Upper lobe of right lung (tissue), 1 donor: ENCODE results near the gene DUOXA1. TPM values are rescaled to one million over a fixed set of nuclear protein-coding genes. Genes with fewer than 3 reads are reported as not detected.

Source experiments
- ATAC-seq: fragments of 200-7000 bp; cut with Tn5 transposase; one replicate; pipeline ENCODE4 v1.9.1; 2020; ENCODE audit warnings: mild to moderate bottlenecking, moderate library complexity
- DNase-seq: peaks from one replicate; pipeline ENCODE4 v3.0.0-alpha.2; 2020
- H3K27ac ChIP-seq: fragments of 200-600 bp; one replicate; pipeline ENCODE4 v1.8.0; 2022
- H3K27me3 ChIP-seq: fragments of 200-600 bp; one replicate; pipeline ENCODE4 v1.8.0; 2022; ENCODE audit warnings: mild to moderate bottlenecking
- H3K36me3 ChIP-seq: fragments of 200-600 bp; one replicate; pipeline ENCODE4 v1.8.0; 2022
- H3K4me1 ChIP-seq: fragments of 200-600 bp; one replicate; pipeline ENCODE4 v1.8.0; 2022
- H3K4me3 ChIP-seq: fragments of 200-600 bp; one replicate; pipeline ENCODE4 v1.8.0; 2022; ENCODE audit warnings: mild to moderate bottlenecking
- H3K9me3 ChIP-seq: fragments of 200-600 bp; one replicate; pipeline ENCODE4 v1.8.0; 2022
- intact Hi-C: fragments of 100-400 bp; cut with DNase I; formaldehyde crosslinking; loops from one replicate; pipeline ENCODE4 v1.11.0; 2022
- total RNA-seq: library from RNA; stranded (reverse); fragmentation: NEBNext Ultra II Directional; extraction: Animal tissue kit (Norgen Biotek cat#: 25700); gene quantifications from one replicate; pipeline ENCODE4 v1.2.1, GENCODE V29; 2021
- TF ChIP-seq, protein P1 (sequence below): fragments of 200-600 bp; IDR thresholded peaks from one replicate; pipeline ENCODE4 v1.8.0; 2022; ENCODE audit warnings: antibody characterized with exemption
- donor health status: DM: no; HTN: yes; CAD: no; lungs with severe emphysema.

DUOXA1 gene
- total RNA-seq, 1 donor from 2014 or later: 138 TPM

- no peak overlapping the region for H3K4me3 ChIP-seq
- no peak overlapping the region for H3K27ac ChIP-seq
- no peaks in the 10 kb centered on the region for H3K27me3 ChIP-seq
- intact Hi-C loops: no loop called here
- TF ChIP-seq, protein P1, sequence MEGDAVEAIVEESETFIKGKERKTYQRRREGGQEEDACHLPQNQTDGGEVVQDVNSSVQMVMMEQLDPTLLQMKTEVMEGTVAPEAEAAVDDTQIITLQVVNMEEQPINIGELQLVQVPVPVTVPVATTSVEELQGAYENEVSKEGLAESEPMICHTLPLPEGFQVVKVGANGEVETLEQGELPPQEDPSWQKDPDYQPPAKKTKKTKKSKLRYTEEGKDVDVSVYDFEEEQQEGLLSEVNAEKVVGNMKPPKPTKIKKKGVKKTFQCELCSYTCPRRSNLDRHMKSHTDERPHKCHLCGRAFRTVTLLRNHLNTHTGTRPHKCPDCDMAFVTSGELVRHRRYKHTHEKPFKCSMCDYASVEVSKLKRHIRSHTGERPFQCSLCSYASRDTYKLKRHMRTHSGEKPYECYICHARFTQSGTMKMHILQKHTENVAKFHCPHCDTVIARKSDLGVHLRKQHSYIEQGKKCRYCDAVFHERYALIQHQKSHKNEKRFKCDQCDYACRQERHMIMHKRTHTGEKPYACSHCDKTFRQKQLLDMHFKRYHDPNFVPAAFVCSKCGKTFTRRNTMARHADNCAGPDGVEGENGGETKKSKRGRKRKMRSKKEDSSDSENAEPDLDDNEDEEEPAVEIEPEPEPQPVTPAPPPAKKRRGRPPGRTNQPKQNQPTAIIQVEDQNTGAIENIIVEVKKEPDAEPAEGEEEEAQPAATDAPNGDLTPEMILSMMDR: no peak
- no peak for DNase-seq
- peaks cover 44% of the 10 kb centered on the region for H3K36me3 ChIP-seq
- H3K9me3 ChIP-seq: no peaks in the 10 kb centered on the region
- H3K4me1 ChIP-seq: peaks cover 7% of the 10 kb centered on the region
- no peak for ATAC-seq
These were observed 20.8 kb upstream of the DUOXA1 start for GRCh38 chr15:45150481-45150880.

- Histone ChIP-seq H3K36me3 (peaks cover 36% of the 10 kb centered on the region), H3K27ac (no peak overlapping the region), H3K27me3 (no peaks in the 10 kb centered on the region), H3K9me3 (no peaks in the 10 kb centered on the region), H3K4me3 (no peak overlapping the region), H3K4me1 (peaks cover 7% of the 10 kb centered on the region)
- TF ChIP-seq, protein P1: no peak
- ATAC-seq (no peak), DNase-seq (peak; percentile 31)
- intact Hi-C loops: no loop called here
These were observed 19.4 kb upstream of the DUOXA1 start for GRCh38 chr15:45149060-45149459.

GRCh38 chr15:45148076-45149059 lies 18.7 kb upstream of the DUOXA1 start:
- TF ChIP-seq, protein P1: no peak
- Histone ChIP-seq H3K27ac (no peak overlapping the region), H3K4me3 (no peak overlapping the region), H3K4me1 (peaks cover 7% of the 10 kb centered on the region), H3K9me3 (no peaks in the 10 kb centered on the region), H3K36me3 (peaks cover 41% of the 10 kb centered on the region), H3K27me3 (no peaks in the 10 kb centered on the region)
- DNase-seq: peak; percentile 53
- intact Hi-C loops: no loop called here
- ATAC-seq: no peak

- no peak overlapping the region for H3K27ac ChIP-seq
- peaks cover 41% of the 10 kb centered on the region for H3K36me3 ChIP-seq
- TF ChIP-seq, protein P1: no peak
These were observed 17.9 kb upstream of the DUOXA1 start for GRCh38 chr15:45147606-45148005.

DNA sequence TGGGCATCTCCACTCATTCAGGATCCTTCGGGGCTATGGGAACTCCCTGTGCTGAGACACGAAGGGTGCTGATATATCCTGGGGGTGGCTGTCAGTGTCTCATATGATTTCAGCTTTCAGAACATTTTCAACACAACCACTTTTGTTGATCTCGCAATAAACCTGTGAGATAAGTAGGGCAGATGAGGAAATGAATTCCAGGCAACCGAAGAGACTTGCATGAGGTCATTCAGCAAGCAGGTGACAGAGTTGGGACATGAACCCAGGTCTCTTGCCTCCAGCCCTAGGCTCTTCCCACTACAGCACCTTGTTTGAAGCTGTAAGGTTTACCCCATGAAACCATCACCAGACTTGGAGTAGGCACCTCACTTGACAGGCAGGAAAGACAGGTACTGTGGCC lies 16.7 kb upstream of the DUOXA1 start:
- DNase-seq (peak; percentile 38), ATAC-seq (peak; percentile 73)
- intact Hi-C loops: no loop called here
- Histone ChIP-seq H3K36me3 (peaks cover 30% of the 10 kb centered on the region), H3K27me3 (no peaks in the 10 kb centered on the region), H3K4me3 (no peak overlapping the region), H3K27ac (no peak overlapping the region), H3K4me1 (peaks cover 7% of the 10 kb centered on the region), H3K9me3 (no peaks in the 10 kb centered on the region)
- TF ChIP-seq, protein P1: no peak

More at GRCh38 chr15:45147606-45148005, 17.9 kb upstream of the DUOXA1 start:
- H3K27me3 ChIP-seq: no peaks in the 10 kb centered on the region
- peaks cover 7% of the 10 kb centered on the region for H3K4me1 ChIP-seq
- H3K4me3 ChIP-seq: no peak overlapping the region
- no peaks in the 10 kb centered on the region for H3K9me3 ChIP-seq
- DNase-seq (peak; percentile 53), ATAC-seq (no peak)
- intact Hi-C loops: no loop called here
